GM21367 (cell line): ENCODE measurements around the gene ZBED6.
"Not testable (repeated sequence)": the region's sequence is repeated elsewhere in the genome, so short reads cannot be mapped to it uniquely, and the experiment has no call there.

ENCODE experiments used
- ATAC-seq: cut with Tn5 transposase; IDR thresholded peaks from one replicate; pipeline ENCODE4 v1.9.1; 2021; ENCODE audit not compliant: unreplicated experiment

The ZBED6 gene

DNA sequence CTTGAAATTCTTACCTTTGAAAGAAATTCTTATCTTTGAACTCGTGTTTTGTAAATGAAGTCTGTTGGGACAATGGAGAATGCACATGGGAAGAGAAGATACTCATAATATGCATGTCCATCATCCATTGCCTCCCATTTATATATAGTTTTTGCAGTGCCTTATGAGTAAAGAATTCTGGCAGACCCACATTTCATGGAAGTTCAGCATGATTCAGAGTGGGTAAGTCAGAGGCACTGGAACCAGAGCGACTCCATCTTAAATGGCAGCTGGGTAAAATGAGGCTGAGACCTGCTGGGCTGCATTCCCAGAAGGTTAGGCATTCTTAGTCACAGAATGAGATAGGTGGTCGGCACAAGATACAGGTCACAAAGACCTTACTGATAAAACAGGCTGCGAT, 16.6 kb upstream of the ZBED6 start:
- no peak for ATAC-seq

DNA sequence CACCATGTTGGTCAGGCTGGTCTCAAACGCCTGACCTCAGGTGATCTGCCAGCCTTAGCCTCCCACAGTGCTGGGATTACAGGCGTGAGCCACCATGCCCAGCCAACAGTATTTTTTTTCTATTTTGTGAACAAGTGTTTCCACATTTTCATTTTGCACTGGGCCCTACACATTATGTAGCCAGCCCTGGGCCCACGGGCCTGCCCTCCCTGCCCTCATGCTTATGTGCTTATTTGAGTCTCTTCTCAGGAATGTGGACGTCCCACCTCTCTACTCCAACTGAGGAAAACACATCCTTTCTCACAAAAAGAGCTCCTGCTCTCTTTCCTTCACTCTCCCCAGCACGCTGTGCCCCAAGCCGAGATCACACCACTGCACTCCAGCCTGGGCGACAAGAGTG, 13.5 kb upstream of the ZBED6 start:
- no peak for ATAC-seq

DNA sequence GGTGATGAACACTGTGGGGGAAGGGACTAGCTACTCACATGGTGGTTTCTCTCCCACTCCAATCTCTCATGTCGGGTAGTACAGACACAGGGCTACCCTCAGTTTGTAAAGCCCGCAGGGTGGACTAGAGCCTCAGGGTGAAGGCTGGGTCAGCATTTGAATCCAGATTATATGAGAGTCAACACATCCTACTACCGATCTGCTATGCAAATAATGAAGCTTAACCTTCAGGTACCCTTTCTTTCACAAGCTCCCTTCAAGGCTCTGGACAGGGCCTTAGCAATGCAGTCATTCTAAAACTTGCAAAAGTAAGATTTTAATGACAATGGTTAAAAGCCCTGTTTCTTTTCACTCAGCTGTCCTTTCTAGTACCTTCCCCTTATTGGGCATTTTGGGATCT, 5.5 kb upstream of the ZBED6 start:
- ATAC-seq: no peak

DNA sequence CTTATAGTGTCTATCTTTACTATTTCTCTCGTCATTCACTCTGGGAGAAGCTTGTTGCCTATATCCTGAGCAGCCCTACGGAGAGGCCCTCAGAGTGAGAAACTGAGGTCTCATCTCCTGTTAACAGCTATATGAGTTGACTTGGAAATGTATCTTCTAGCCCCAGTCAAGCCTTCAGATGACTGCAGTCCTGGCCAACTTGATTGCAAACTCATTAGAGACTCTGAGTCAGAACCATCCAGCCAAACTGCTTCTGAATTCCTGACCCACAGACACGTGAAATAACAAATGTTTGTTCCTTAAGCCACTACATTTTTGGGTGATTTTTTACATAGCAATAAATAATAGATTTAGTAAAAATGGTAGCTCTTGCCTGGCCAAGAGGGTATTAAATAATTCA, 3.9 kb upstream of the ZBED6 start:
- ATAC-seq: no peak

DNA sequence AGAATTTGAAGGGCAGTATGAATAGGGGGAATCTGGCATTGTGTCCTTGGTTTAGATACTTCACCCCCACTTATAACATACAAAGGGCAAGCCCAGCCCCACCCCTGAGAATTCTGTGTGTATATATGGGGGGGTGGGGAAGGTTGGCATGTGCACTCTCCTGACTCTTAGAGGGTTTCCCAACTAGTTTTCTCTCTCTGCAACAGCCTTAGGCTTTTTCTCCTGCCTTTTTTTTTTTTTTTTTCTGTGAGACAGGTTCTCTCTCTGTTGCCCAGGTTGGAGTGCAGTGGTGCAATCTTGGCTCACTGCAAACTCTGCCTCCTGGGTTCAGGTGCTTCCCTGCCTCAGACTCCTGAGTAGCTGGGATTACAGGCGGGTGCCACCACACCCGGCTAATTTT, 2.9 kb upstream of the ZBED6 start:
- ATAC-seq: no peak

DNA sequence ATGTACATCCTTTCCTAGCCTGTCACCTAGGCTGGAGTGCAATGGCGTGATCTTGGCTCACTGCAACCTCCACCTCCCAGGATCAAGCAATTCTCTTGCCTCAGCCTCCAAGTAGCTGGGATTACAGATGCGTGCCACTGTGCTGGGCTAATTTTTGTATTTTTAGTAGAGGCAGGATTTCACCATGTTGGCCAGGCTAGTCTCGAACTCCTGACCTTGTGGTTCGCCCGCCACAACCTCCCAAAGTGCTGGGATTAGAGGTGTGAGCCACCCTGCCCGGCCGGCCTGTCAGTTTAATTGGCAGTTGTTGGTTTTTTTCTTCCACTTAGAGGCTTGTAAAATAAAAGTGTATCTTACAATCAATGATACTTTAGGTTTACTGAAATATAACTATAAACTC, 1.9 kb upstream of the ZBED6 start:
- ATAC-seq: not testable (repeated sequence)

DNA sequence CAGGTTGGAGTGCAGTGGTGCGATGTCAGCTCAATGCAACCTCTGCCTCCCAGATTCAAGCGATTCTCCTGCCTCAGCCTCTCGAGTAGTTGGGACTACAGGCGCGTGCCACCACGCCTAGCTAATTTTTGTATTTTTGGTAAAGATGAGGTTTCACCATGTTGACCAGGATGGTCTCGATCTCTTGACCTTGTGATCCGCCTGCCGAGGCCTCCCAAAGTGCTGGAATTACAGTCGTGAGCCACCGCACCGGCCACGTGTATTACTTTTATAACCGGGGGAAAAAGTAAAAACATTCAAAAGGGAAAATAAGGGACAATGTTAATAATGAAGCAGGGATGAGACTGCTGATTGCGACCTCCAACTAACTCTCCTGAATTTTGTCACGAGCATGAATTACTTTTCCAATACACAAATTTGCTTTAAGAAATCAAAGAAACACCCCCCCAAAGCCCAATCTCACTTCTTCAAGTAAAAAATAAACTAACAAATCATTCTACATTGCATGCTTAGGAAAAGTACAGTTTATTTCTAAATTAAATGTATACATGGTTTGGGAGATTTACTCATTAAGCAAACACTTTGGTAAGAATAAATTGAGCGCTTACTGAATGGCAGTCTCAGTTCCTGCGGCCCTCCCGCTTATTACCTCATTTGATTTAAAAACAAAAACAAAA, 521 bp upstream of the ZBED6 start:
- ATAC-seq: no peak

DNA sequence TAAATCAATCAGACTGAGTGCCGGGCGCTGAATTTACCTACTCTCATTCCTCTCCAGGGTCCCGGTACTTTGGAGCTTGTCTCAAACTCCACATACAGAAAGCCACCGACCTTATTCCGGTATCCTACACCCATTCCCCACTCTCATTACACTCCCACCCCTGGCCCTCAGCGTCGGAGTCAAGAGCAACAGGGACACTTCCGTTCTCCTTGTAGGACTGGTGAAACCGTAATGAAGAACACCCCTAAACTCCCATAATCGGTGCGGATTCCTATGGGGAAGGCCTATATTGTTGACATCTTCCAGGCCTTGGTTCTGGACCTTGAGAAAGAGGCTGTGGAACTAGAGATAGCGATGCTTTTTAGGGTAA, 798 bp downstream of the ZBED6 start:
- ATAC-seq: no peak

DNA sequence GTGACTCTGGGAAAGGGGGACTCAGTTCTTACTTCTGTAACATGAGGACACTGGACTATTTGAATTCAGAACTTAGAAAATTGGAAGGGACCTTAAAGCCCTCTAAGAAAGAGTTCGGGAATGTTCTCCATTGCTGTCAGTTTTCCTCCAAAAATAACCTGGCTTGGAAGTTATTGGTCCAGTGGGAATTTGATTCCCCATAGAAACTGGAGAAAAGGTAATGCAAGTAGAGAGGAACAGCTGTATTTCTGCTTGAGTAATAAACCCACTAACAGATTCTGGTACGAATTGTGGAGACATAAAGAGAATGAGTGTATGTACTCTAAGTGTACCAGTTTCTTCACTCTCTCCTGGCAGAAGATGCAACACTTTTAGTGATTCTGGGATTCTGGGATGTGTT, 1.8 kb downstream of the ZBED6 start:
- ATAC-seq: no peak

DNA sequence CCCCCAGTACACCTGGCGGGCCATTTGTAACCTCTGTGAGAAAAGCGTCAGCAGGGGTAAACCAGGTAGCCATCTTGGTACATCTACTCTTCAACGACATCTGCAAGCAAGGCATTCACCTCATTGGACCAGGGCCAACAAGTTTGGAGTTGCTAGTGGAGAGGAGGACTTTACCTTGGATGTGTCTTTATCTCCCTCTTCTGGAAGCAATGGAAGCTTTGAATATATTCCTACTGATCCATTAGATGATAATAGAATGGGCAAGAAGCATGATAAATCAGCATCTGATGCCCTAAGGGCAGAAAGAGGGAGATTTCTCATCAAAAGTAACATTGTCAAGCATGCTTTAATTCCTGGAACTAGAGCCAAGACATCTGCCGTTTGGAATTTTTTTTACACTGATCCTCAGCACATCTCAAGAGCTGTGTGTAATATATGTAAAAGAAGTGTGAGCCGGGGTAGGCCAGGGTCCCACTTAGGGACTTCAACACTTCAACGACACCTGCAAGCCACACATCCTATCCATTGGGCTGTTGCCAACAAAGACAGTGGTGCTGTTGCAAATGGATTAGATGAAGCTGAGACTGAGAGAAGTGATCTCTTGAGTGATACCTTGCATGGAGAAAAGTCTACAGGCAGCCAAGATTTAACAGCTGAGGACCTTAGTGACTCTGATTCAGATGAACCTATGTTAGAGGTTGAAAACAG, 2.7 kb downstream of the ZBED6 start:
- ATAC-seq: no peak

DNA sequence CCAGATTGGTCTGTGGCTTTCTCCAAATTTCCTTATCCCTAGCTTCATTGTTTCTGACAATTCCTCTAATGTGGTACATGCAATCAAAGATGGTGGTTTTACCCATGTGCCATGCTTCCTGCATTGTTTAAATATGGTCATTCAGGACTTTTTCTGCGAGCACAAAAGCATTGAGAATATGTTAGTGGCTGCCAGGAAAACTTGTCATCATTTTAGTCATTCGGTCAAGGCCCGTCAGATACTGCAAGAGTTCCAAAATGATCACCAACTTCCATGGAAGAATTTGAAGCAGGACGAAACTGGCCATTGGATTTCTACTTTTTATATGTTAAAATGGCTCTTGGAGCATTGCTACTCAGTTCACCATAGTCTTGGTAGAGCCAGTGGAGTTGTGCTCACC, 3.7 kb downstream of the ZBED6 start:
- ATAC-seq: no peak

DNA sequence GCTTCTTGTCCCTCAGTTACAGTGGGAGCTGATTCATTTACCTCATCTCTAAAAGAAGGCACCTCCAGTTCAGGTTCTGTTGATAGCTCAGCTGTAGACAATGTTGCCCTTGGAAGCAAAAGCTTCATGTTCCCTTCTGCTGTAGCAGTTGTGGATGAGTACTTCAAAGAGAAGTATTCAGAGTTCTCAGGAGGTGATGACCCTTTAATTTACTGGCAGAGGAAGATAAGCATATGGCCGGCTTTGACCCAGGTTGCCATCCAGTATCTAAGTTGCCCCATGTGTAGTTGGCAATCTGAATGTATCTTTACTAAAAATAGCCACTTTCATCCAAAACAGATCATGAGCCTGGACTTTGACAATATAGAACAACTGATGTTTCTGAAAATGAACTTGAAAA, 4.5 kb downstream of the ZBED6 start:
- no peak for ATAC-seq

DNA sequence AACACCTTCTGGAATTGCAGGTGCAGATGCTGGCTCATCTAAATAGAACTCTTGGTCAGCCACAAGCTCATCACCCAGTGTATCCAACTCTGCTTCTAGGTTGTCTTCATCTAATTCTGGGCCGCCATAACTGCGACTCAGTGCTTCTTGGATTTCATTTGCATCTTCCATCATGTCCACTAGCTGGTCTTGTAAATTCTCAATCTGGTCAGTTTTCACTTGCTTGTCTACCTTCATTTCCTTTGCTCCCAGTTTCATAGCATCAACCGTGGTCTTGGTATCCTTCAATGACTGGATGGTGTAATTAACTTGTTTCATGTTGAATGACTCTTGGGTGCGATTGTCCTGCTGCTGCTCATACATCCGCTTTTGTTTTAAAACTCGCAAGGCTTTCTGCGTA, 10.3 kb downstream of the ZBED6 start:
- ATAC-seq: no peak

DNA sequence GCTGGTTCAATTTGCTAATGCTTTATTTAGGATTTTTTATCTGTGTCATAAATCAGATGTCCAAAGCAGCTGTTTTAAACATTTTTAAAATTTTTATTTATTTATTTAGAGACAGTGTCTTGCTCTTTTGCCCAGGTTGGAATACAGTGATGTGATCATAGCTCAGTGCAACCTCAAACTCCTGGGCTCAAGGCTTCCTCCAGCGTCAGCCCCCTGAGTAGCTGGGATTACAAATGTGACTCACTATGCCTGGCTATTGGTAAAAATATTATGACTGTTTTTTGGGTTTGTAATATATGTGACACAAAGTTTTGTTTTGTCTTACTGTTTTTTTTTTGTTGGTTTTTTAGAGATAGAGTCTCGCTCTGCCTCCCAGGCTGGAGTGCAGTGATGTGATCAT, 11.8 kb downstream of the ZBED6 start:
- no peak for ATAC-seq

DNA sequence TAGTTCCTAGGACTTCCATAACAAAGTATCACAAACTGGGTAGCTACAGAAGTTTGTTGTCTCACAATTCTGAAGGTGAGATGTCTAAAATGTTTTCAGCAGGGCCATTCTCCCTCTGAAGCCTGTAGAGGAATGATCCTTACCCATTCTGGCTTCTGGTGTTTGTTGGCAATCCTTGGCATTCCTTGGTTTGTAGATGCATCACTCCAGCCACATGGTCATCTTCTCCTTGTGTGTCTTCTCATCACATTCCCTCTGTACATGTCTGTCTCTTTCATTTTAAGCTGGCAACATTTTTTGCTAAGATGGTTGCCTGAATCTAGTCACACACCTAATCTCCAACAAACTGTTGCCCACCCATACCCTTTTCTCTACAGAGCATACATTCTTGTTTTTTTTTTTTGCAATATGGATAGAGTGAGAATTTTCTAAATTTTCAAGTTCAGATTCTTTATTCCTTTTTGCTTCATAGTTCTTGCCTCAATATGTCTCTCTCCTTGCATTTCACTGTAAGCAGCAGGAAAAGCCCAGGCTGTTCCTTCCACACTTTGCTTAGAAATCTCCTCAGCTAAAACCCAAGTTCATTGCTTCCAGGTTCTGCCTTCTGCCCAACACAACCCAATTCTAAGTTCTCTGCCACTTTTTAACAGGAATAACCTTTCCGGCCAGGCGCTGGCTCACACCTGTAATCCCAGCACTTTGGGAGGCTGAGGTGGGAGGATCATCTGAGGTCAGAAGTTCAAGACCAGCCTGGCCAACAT, 18.3 kb downstream of the ZBED6 start:
- ATAC-seq: no peak

DNA sequence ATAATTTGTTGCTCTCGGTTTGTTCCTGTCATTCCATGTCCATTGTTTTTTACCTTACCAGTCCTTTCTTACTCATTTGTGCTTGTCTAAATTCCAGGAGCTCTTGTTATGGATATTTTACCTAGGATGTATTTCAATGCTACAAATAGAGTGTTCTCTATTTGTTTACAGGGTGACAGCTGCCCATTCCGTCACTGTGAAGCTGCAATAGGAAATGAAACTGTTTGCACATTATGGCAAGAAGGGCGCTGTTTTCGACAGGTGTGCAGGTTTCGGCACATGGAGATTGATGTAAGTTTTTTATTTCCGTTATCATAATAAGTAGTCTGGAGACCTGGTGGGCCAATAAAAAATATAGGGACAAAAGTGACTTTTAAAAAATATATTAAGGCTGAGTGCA, 23.0 kb downstream of the ZBED6 start:
- no peak for ATAC-seq

DNA sequence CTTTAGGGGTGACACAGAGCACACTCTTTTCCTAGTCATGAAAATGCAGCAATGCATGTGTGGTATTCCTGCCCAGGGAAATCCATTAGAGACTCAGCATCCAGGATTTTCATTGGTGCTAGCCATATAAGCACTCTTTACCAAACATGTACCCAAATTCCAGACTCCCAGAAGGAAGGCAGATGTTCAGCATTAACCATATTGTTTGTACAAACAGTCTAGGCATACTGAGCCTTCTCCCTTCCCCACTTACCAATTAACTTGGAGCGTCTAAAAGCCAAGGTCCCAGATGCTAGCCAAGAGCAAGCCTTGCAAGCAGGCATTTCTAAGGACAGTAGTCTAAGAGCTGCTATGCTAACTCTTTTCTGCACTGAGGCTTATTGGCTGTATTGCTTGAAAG, 27.9 kb downstream of the ZBED6 start:
- ATAC-seq: no peak

DNA sequence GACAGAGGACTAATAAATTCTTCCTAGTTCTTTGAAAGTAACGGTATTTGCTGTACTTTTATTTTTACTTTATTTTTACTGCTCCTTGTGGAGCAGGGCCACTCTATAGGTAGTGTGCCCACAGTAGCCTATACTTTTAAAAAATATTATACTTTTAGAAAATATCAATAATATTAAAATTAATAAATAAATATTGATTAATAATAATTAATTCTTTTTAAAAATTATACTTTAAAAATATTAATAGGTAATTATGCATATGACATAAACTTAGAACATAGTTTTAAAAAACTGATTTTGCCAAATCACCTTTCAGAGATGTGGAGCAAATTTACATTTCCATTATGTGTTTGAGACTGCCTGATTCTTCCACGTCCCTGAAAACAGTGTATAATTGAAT, 30.8 kb downstream of the ZBED6 start:
- no peak for ATAC-seq

DNA sequence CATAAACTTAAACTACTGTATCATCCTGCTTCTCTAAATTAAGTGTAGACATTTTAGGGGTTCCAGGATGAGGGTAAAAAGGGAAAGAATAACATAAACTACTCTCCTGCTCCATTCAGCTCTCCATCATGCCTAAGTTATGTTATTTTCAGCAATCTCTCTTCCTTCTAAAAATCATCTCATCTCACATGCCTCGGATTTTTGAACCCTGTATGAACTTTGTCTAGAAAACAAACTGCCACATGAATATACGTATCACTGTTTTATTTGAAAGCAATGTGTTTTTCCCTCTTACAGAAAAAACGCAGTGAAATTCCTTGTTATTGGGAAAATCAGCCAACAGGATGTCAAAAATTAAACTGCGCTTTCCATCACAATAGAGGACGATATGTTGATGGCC, 32.6 kb downstream of the ZBED6 start:
- no peak for ATAC-seq

DNA sequence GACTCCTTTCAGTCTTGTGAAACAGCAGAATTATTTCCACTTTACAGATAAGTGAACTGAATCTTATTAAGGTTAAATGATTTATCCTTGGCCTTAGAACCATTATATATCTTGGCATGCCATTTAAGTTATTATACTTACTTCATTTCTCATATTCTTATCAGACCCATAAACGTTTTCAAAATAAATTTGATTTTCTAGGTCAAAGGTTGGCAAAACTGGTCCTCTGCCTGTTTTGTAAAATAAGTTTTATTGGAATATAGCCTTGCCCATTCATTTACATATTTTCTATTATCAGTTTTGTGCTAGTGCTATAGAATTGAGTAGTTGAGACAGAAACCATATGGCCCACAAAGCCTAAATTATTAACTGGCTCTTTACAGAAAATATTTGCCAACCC, 33.1 kb downstream of the ZBED6 start:
- no peak for ATAC-seq

DNA sequence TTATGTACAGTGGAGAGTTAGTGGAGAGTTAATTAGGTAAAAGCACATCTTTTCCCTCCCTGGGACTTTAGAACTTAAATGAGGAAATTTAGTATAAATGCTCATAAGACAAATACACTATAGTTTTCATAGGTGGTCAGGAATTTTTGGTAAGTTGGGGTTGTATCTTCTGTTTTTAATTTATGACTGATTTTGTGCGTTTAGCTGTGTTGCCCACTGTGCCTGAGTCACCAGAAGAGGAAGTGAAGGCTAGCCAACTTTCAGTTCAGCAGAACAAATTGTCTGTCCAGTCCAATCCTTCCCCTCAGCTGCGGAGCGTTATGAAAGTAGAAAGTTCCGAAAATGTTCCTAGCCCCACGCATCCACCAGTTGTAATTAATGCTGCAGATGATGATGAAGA, 33.8 kb downstream of the ZBED6 start:
- not testable (repeated sequence) for ATAC-seq

DNA sequence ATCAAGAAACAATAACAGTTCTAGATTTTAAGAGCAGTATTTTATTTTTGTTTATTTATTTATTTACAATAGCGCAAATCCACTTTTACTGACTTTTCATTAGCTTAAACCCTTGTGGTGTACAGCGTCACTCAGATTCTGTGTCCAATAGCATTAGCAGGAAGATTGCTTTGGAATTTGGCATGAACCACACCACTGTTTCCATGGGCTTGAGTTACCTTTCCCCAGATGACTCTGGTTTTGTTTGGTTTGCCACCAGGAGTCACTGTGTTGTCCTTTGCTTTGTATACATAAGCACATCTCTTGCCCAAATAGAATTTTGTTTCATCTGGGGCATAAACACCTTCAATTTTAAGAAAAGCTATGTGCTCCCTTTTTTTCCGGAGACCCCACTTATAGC, 40.1 kb downstream of the ZBED6 start:
- no peak for ATAC-seq
